GM19035 (cell line): ENCODE measurements around the gene SMYD3.

Experiments
- ATAC-seq: cut with Tn5 transposase; IDR thresholded peaks from one replicate; pipeline ENCODE4 v1.9.1; 2021; ENCODE audit not compliant: unreplicated experiment

The SMYD3 gene

DNA sequence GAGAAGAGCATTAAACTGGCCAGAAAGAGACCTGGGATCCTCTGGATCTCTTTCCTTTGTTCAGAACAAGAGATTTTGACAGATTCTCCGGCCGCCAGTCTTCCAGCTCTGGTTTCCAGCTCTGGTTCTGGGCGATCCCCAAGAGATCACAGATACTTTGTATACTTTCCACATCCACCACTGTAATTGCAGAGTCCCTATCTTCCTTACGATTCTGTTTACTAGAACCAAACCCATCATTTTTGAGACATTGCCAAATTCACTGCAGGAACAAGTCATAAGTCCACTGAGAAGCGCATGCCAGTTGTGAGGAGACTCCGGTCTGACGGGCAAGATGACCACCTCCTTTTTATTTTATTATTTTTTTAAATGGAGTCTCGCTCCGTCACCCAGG, 505.2 kb downstream of the SMYD3 start:
- no peak for ATAC-seq

GRCh38 chr1:246001142-246001836, 505.8 kb downstream of the SMYD3 start:
- ATAC-seq = no peak

GRCh38 chr1:246000638-246001015, 506.5 kb downstream of the SMYD3 start:
- ATAC-seq = no peak

DNA sequence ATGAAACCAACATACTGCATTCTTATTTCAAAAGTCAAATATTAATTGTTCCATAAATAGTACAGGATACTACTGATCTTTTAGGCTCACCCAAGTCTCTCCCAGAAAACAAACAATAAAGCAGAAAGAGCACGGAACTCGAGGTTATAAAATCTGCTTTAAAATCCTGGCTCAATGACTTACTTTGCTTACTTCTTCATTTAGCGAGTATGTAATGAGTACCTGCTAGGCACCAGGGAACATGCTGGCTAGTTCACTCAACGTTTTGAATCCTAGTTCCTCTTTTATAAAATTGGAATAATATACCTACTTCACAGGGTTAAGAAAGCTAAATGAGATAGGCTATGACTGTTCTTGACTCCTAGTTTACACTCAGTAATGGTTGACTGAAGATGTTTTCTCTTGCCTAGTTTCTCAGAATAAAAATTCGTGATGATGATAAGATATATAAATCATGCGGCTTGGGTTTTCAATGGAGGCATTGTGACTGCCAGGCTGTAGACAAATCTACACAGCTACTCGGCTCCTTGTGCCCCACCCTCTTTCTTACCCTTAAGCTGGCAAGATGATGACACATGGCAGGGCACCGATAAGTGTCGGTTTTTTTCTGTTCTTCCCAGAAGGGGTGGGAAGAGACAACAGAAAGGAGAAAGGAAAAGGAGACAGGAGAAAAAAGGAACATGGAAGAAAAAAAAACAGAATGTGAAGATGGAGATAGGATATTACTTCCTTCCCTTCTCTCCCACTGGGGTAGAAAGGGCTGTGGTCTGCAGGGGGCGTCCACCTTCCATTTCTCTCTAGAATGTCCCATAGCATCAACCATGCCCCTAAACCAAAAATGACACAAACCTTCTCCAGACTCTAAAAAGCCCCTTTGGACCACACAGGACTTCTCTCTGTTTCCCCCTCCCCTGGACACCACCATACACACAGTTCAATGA, 507.1 kb downstream of the SMYD3 start:
- ATAC-seq = peak; percentile 64

- no peak for ATAC-seq
Measured at GRCh38 chr1:245997471-245998258, 509.4 kb downstream of the SMYD3 start.

GRCh38 chr1:245996811-245997210, 510.3 kb downstream of the SMYD3 start:
- no peak for ATAC-seq

DNA sequence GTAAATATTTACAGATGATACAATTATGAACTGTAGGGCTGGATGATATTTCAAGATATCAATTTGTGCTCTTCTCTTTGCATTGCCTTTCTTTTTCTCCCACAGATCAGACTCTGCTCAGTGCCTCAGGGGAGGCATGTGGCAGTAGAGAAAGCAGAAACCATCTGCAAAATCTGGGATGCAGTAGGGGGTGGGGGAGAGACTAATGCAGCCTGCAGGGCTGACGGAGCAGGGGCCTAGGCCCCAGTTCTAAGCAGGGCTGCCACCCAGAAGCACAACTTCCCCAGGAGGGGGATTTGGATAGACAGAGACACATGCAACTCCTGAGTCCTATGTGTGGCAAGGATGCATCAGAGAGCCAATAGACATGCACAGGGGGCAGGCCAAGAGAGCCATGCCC, 511.6 kb downstream of the SMYD3 start:
- ATAC-seq = no peak

DNA sequence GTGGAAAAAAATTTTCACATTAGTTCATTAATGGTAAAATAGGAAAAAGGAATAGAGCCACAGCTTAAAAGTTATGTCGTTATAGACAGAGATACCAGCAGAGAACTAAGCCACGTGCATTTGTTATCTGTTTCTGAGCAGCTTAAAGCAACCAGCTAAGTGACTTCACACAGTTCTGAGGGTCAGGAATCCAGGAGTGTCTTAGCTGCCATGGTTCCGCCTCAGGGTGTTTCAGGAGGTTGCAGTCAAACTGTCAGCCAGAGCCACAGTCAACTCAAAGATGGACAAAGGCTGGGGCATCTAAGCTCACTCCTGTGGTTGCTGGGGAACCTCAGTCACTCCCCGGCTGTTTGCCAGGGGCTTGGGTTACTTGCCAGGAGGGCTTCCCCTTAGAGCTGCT, 515.8 kb downstream of the SMYD3 start:
- ATAC-seq = no peak

DNA sequence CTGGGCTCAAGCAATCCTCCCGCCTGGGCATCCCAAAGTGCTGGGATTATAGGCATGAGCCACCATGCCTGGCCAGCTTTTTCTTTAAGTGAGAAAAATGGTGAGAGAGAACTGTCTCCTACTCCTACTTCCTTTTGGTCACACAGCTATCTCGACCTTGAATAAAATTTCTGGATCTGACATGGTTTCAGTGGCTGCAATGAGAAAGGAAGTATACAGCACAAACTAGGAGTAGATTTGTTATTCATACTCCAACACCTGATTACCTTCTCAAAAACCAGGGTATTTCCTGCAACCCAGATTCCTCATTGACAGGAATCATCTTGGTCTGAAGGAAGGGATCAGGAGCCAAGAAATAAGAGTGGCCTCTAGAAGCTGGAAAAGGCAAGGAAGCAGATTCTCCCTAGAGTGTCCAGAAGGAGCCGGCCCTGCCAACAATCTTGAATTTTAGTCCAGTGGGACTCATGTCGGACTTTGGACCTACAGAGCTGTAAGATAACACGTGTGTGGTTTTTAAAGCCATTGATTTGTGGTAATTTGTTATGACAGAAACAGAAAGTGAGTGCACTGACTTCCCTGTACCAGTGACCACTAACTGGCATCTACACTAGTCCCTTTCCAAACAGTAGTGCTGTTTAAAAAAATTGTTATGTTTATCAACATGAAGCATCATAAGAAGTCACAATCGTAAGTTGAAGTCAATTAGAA, 516.6 kb downstream of the SMYD3 start:
- no peak for ATAC-seq

GRCh38 chr1:245988393-245989078, 518.5 kb downstream of the SMYD3 start:
- no peak for ATAC-seq

DNA sequence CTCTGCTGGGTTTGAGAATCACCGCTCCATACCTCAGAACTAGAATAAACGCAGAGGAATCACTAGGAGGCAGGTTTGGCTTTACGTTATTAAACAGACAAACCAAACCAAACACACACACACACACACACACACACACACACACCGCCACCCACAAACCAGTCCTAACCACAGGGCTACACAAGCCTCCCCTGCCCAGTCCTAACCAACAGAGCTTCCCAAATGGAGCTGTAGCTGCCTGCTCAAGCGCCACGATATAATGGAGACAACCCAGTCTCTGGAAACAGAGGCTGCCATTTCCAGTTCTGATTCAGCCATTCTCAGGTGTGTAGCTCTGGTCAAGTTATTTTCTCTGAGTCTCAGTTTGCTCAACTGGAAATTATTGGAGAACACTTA, 519.1 kb downstream of the SMYD3 start:
- no peak for ATAC-seq

DNA sequence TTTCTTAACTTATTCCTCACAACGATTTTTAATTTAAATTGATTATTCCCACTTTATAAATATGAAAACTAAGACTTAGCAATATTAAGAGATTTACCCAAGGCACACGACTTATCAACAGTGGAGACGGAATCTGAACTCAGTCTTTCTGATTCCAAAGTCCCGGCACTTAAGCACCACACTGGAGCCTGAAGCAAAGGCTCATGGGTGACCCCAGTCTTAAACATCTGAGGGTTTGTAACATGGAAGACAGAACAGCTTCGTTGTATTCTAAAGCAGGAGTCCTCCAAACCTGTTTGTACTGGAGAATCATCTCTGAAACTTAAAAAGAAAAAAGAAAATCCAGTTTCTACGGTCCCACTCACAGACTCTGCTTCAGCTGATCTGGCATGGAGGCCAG, 519.5 kb downstream of the SMYD3 start:
- no peak for ATAC-seq

- ATAC-seq = no peak
Measured at GRCh38 chr1:245987219-245987545, 519.9 kb downstream of the SMYD3 start.

- no peak for ATAC-seq
Measured at GRCh38 chr1:245986404-245987218, 520.5 kb downstream of the SMYD3 start.

DNA sequence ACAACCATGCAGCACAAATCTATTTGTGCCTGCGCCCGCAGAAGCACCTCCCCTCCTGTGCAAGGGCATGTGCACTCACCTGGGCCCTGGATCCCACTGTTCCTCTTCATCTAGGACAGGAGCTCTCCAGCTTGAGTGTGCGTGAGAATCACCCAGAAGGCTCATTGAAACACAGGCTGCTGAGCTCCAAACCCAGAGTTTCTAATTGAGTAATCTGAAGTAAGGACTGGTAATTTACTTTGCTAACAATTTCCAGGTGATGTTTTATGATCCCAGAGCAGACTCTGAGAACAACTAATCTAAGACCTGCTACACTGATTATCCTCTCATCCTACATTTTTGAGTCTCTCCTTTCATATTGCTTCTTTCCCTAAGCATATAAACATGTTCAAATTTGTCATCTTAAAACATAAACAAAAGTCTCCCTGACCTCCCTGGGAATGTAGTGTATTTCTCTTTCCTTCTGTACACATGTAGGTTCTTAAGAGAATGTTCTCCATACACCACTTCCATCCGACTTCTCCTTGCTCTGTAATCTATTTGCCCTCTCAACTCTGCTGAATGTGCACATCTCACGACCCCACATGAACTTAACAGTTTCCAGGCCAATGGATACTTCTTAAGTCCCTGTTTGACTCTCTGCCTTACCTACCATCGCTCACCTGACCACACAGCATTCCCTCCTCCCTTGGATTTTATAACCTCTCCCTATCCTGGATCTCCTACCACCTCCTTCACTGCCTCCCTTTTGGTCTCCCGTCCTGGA, 522.5 kb downstream of the SMYD3 start:
- ATAC-seq = no peak

GRCh38 chr1:245983294-245983967, 523.6 kb downstream of the SMYD3 start:
- no peak for ATAC-seq

GRCh38 chr1:245979589-245979988, 527.5 kb downstream of the SMYD3 start:
- no peak for ATAC-seq

- ATAC-seq = no peak
Measured at GRCh38 chr1:245978915-245979314, 528.2 kb downstream of the SMYD3 start.
